ENCODE data around the gene SPATA46.

The SPATA46 gene

DNA sequence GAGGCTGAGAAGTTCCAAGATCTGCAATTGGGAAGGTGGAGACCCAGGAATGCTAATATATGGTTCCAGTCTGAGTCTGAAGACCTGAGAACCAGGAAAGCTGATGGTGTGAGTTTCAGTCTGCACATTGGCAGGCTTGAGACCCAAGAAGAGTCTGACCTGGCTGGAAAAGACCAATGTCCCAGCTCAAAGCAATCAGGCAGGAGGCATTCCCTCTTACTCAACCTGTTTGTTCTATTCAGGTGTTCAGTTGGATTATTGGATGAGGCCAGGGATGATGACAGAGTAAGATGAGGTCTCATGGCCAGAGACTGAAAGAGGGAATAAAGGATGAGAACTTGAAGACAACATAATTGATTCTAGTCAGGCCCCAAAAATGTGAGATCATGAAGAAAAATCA lies 50.1 kb downstream of the SPATA46 start:
- DNase-seq (ENCODE audit: extremely low spot score, insufficient read length, low read depth) (no peak), FAIRE-seq (no peak)

DNA sequence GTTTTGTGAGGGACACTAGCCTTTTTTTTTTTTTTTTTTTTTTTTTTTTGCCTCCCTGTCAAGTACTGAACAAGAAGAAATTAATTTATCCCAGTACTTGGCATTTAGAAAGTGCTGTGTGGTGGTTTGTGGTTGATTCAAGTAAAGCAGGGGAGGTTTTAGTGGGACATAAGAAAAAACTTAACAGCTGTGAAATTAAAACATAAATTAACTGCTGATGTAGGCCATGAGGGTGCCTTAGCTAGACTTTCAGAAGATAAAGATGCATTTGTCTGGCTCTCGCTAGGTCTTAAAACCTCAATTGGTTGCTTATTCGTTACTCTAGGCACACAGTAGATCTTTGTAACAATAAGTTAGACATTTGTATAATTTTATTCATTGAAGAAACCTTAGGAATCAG lies 52.3 kb downstream of the SPATA46 start:
- DNase-seq (ENCODE audit: extremely low spot score, insufficient read length, low read depth) (no peak), FAIRE-seq (no peak)
